HG03025 (cell line): ENCODE measurements around the gene ZCCHC24.
A peak's percentile ranks its signal among the peaks of the same experiment; 100 is the strongest.
"Not testable (repeated sequence)": the region's sequence is repeated elsewhere in the genome, so short reads cannot be mapped to it uniquely, and the experiment has no call there.

Experiments
- ATAC-seq: cut with Tn5 transposase; IDR thresholded peaks from one replicate; pipeline ENCODE4 v1.9.1; 2021; ENCODE audit warnings: mild to moderate bottlenecking, moderate library complexity; ENCODE audit not compliant: unreplicated experiment, low FRiP score

ZCCHC24 gene

DNA sequence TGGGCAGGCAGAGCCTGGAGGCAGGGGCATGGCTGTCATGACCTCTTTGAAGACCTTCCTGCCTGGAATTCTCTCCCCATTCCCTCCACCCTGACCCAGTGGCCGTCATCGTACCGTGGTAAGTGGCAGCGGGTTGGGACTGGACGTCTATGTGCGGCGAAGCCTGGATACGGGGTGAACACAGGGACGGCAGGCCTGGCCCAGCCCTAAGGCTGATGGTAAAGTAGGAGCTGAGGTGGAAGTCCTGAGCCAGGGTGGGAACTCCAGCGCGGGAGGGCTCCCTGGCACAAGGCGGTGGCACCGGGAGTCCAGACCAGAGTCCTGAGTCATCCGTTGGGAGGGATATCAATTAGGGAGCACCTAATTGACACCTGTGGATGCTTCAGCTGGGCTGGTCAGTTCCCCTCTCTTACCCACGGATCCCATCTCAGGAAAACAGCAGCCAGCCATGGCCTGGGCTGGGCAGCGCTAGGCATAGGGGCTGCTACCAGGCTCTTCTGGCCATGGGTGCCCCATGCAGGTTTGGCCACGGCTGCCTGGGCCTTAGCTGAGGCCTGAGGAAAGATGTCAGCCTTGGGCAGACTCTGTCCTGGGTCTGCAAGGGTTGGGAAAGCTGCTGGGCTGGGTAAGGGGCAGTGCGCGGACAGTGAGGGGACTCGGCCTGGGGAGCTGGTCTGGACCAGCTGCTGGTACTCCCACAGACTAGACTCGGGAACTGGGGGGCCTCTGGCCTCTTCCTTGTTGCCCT lies 94.8 kb downstream of the ZCCHC24 start:
- no peak for ATAC-seq

DNA sequence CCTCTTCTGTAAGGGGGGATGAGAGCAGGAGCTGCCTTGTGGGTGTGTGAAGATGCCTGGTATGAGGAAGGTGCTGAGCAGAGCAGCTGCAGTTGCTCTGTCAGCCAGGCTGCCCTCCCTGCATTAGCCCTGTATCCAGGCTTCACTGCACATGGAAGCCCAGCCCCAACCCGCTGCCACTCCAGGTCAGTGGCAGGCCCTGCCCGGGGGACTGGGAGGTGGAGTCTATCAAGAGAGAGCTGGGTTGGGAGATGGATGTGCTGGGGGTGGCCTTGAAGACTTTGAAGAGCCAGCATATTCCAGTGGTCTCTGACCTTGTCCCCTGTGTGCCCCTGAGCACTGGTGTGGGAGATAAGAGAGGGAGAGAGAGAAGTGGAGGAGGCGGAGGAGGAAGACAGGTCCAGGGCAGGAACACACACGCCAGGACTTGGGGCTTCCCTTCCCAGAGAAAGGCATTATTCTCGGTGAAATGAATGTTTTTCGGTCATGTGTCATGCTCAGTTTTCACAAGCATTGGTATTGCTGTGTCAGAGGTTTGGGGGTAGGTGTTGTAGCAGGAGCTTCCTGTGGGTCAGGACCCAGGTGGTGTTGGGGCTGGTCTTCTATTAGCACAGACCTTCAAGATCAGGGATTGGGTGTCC lies 95.5 kb downstream of the ZCCHC24 start:
- ATAC-seq: no peak

DNA sequence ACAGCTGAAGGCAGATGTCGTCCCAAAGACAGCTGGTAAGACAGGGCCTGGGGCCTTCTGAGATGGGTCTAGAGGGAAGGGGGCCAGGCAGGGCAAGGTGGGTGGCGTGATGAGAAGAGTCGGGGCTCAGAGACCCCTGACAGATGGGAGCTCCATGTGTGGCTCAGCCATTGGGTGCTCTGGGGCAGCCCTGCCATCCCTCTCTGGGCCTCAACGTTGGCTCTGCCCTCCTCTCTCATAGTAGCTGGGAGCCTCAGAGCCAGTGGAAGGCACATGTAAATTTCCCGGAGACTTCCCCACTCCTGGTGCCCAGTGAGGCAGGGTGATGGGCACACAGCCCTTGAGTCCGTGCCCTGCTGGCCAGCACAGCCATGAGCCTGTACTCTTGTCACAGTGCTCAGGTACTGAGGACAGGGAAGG lies 96.3 kb downstream of the ZCCHC24 start:
- no peak for ATAC-seq

- no peak for ATAC-seq
Measured at GRCh38 chr10:79348640-79348988, 96.8 kb downstream of the ZCCHC24 start.

DNA sequence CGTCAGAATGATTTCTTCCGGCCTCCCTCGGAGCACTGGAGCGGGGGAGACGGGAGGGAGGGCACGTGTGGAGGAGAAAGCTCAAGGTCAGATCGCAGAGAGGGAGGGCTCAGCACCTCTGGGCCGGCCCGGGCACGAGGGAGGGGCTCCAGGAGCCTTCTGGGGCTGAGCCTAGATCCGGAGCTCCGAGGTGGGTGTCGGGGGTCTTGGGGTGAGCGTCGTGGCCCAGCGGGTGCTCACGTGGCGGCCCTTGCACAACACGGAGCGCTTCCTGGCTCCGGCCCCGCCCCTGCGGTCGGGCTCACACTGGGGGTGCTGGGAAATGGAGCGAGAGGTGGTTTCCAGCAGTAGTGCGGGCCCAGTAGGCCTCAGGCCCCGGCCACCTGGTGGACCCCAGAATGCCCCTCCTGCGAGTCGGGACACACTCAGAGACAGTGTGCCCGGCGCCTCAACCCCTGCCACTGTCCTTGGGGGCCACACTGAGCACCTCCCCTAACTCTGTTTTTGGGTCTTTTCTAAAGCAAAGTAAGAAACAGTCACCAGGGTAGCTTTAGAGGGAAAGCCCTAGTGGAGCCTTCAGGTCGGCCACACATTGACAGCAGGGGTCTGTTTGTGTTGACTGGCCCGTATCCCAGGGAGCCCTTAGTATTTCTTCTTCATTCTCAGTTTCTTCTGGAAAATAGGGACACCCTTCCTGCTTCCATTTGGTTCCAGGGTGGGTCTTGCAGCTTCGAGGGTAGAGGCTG lies 97.4 kb downstream of the ZCCHC24 start:
- ATAC-seq: peak; percentile 71

GRCh38 chr10:79347226-79347893 lies 98.1 kb downstream of the ZCCHC24 start, which contains the start of gene PPIF:
Gene PPIF, plus strand, starts transcription at chr10:79347469. Its CDS starts 80 bp downstream, at chr10:79347549.
- ATAC-seq: peak; percentile 80

DNA sequence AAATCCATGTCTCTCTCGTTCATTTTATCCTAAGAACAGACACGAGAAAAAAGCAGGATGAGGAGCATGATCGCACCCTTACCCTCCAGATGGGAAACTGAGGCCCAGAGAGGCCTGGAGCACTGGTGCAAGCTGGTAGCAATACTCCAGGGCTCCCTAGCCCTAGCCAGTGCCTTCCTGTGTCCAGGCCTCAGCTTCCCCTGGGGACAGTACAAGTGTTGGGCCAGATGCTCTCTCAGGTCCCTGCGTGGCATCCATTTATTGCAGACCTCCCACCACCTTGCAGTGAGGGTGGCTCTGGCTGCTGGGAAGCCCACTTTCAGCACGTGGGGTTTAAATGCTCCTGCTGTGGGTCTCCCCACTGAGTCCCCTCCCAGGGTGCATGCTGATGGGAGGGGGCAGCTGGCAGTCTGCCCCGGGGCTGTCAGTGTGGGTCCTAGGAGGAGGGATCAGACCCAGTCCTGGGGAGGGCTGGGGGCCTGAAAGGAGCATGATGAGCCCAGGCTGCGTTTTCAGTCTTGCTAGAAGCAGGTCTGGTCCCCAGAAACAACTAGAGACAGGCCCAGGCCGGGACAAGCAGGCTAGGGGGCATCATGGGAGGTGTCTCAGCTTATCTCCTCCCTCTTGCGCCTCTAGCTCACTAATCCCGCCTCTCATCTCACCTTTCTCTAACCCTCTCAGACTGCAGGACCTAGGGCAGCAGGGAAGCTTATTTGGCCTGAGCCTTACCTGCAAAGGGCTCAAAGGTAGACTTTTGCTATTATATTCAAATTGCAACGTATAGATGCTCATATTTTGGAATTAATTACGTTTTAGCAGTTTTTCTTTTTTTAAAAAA lies 98.8 kb downstream of the ZCCHC24 start:
- no peak for ATAC-seq

GRCh38 chr10:79346012-79346340 lies 99.4 kb downstream of the ZCCHC24 start:
- ATAC-seq: no peak

DNA sequence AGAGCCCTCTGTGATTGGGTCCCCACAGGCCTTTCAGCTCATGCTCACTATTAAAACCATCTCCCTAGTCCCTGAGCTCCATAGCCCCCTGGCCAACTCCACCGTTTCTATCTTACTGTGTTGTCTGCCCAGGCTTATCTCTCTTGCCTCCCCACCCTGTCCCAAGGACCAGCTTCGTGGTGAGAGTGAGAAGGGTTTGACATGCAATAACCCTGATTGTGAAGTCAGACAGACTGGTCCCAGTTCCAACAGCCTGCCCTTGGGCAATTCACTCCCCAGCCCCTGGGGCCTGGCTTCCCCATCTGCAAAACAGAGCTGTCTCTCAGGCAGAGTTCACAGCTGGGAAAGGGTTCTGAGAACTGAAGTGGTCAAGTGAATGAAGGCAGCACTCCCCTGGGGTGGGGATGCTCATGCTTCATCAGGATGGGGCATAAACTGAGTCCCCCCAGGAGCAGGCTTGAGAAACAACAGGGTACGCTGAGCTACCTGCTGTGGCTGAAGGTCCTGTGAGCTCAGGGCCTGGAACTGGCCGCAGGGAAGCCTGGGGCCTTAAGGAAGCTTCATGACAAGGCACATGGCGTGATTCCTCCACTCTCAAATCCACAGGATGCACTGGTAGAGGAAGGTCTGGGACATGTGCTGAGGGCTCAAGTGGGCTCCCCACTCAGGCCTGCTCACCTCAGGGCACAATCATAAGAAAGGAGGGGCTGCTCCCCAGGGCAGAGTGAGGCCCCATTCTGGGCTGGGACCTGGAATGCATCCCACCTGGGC lies 100.0 kb downstream of the ZCCHC24 start:
- ATAC-seq: no peak

GRCh38 chr10:79344502-79345195 lies 100.8 kb downstream of the ZCCHC24 start:
- no peak for ATAC-seq

- ATAC-seq: no peak
Measured at GRCh38 chr10:79342811-79343561, 102.4 kb downstream of the ZCCHC24 start.

DNA sequence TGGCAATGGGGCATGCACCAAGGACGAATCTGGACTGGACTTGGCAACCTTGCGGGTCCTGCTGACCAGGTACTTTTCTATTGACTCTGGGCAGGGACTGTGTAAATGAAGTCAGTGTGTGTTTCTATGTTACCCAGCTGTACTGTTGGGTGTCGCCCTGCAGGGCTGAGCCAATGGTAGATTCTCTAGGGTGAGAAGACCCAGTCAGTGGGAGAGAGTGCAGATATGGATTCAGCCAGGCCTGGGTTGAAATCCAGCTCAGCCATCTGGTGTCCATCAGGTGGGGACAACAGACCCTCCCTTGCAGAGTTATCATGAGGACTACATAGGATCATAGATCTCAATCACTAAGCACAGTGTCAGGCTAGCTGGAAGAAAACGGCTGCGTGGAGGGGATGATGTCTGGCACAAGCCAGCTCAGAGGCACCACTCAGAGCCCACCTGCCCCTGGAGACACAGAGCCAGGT lies 103.1 kb downstream of the ZCCHC24 start:
- no peak for ATAC-seq

DNA sequence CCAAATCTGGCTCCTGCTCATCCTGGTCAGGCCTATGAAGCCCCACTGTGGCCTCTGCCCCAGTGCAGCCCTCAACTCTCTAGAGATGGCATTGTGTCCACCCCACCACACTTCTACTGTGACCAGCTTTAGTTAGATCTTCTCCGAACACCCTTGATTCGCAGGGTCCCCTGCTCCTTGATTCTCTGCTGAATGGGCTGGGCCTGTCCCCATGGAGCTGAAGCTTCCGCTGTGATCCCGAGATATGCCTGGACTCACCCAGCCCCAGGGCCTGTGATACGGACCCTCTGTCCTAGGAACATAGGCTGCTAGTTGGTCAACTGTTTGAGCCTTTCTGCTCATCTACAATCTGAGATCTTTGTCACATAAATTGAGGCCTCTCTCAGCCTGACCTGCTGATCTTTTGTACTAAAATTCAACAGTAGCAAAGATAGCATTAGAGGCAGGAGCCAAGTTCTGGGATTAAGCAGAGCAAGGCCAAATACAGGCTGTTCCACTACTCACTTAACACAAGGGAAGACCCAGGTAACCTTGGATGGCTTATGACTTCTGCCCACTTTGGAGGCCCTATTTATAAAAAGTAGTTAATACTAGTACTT lies 104.7 kb downstream of the ZCCHC24 start:
- ATAC-seq: no peak

GRCh38 chr10:79339266-79339665 lies 106.2 kb downstream of the ZCCHC24 start:
- no peak for ATAC-seq

DNA sequence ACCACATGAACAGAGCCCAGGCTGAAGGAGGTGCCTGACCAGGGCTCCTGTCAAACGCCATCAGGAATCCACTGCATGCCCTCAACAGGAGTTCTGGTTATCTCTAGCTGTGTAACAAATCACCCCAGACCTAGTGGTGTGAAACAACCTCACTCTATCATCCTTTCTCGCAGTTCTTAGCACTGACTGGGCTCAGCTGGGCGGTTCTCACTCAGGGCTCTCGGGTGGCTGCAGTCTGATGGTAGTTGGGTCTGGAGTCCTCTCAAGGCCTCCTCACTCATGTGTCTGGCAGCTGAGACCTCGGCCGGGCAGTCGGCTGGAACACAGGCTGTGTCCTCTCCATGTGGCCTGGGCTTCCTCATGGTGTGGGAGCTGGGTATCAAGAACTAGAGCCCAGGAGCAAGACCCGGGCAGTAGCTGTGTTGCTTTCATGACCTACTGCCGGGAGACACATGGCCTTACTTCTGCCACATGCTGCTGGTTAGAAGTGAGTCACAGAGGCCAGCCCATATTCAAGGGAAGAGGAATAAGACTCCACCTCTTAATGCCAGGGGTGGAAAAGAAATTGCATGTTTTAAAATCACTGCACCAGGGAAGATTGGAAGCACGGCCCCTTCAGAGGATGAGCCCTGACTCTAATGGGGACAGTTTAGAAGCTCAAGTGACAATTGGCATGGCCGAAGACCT lies 107.5 kb downstream of the ZCCHC24 start:
- ATAC-seq: not testable (repeated sequence)

GRCh38 chr10:79336739-79337138 lies 108.7 kb downstream of the ZCCHC24 start:
- ATAC-seq: no peak

GRCh38 chr10:79336276-79336675 lies 109.1 kb downstream of the ZCCHC24 start:
- ATAC-seq: no peak
